ENCODE results near the gene DPYD. TPM values are rescaled to one million over a fixed set of nuclear protein-coding genes. Genes with fewer than 3 reads are reported as not detected.

Gene DPYD
- total and polyA plus RNA-seq, 9 of the 15 experiments (the other 6 are each of a cell fraction or from before 2014, with no cell fraction given) = 0.03 to 0.25 (median 0.08) TPM; not detected in 2

DNA sequence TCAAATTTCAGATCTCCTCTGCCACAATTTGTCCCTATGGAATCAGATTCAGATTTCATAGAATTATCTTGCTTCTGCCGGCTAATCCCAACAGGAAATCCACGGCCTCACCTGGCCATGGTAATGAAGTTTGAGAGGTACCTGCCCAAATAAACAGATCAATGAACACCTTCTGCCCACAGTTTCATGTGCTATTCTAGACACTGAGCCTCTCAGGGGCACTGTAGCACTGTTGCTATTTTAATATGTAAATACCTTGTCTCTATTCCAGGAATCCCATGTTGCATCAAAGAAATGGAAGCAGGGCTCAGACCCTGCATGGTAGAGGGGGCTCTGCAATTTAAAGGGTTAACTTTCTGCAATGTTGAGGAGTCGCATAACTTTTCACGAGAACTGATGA, 606.1 kb downstream of the DPYD start (continued):
- TF ChIP-seq KLF1 (tag; IDR thresholded peaks at IDR 0.05) = no peak

DNA sequence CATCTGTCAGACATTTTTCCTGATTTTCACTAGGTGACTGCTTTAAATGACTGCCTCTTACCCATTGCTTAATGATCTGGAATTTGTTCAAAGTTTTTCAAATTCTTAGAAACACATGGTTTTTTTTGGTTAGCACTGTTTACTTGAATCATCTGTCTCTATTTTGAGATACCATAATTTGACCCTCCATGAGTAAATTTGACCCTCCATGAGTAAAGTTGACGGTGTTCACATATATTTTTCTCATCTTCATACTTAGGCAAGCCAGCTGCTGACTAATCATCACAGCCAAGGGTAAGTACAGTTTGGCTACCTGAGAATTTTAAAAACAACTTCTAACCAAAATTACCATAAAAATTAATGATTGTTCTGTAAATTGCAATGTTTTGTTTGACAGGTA, 612.7 kb downstream of the DPYD start:
- ATAC-seq = no peak
- H4K20me1 ChIP-seq (replicated peaks; ENCODE audit: control insufficient read depth, insufficient read depth, low read length) = no peaks in the 10 kb centered on the region
- in situ Hi-C loops (cut with MboI) = no loop called here
- H3K4me2 ChIP-seq (ENCODE audit: insufficient read depth, low read length) = no peak overlapping the region
- TF ChIP-seq ETV6 (IDR thresholded peaks at IDR 0.05; ENCODE audit: borderline replicate concordance in 1 of 2, low read depth in 2 of 2, low read length in 1 of 2) (no peak), ETV6 (CRISPR knock-in tag; IDR thresholded peaks at IDR 0.05; ENCODE audit: borderline replicate concordance) (no peak), ZNF212 (CRISPR knock-in tag; IDR thresholded peaks at IDR 0.05) (no peak), POLR2AphosphoS5 (IDR thresholded peaks at IDR 0.05; ENCODE audit: control insufficient read depth, insufficient read depth, low read depth, low read length) (no peak)
- TF ChIP-seq, protein P1, sequence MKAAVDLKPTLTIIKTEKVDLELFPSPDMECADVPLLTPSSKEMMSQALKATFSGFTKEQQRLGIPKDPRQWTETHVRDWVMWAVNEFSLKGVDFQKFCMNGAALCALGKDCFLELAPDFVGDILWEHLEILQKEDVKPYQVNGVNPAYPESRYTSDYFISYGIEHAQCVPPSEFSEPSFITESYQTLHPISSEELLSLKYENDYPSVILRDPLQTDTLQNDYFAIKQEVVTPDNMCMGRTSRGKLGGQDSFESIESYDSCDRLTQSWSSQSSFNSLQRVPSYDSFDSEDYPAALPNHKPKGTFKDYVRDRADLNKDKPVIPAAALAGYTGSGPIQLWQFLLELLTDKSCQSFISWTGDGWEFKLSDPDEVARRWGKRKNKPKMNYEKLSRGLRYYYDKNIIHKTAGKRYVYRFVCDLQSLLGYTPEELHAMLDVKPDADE (conservative IDR thresholded peaks at IDR 0.05; ENCODE audit: control insufficient read depth, low read depth, low read length) = no peak
- no peak for FAIRE-seq
- no peak for DNase-seq (ENCODE audit: extremely low read depth in 1 of 4, low spot score in 3 of 4)
- H2AFZ ChIP-seq (ENCODE audit: low read depth, low read length) = no peak overlapping the region
- ChIA-PET POLR2A (no interaction called here), CTCF (ENCODE audit: low intra/inter-chr PET ratio) (no interaction called here)
- H3K79me2 ChIP-seq (ENCODE audit: control insufficient read depth, insufficient read depth, low read length) = no peaks in the 10 kb centered on the region
- no peaks in the 10 kb centered on the region for H3K27me3 ChIP-seq (ENCODE audit: control insufficient read depth in 2 of 2, insufficient read depth in 2 of 2, low read length in 2 of 2)
- H3K4me1 ChIP-seq (replicated peaks in 1 of 2; ENCODE audit: control insufficient read depth in 2 of 2, insufficient read depth in 2 of 2, low read length in 2 of 2) = no peaks in the 10 kb centered on the region
- 0% methylated on average over 1 of the region's 1 CpG for WGBS (ENCODE audit: insufficient coverage, low coverage, missing lambda C conversion rate)
- H3K9me3 ChIP-seq (replicated peaks; ENCODE audit: control insufficient read depth, insufficient read depth, low read depth, low read length) = no peaks in the 10 kb centered on the region
- intact Hi-C loops (cut with micrococcal nuclease) = no loop called here
- H3K9me1 ChIP-seq (ENCODE audit: control insufficient read depth, insufficient read depth, low read length) = no peaks in the 10 kb centered on the region
- H3K36me3 ChIP-seq (ENCODE audit: control insufficient read depth, insufficient read depth, low read length) = no peaks in the 10 kb centered on the region
- no peak overlapping the region for H3K9ac ChIP-seq (ENCODE audit: insufficient read depth in 1 of 2, low read depth in 2 of 2, low read length in 2 of 2)
- H3K27ac ChIP-seq (ENCODE audit: extremely low read depth, low read depth, low read length) = no peak overlapping the region
- BruUV-seq (replicated peaks) = no TSS peak
- H3K4me3 ChIP-seq = no peak overlapping the region
